LoVo (cell line): Measurements from ENCODE around the gene IL12RB1.
"Not testable (repeated sequence)": the region's sequence is repeated elsewhere in the genome, so short reads cannot be mapped to it uniquely, and the experiment has no call there.

Source experiments
- DNase-seq: peaks from one replicate; pipeline ENCODE4 v3.0.0-alpha.2; 2016; ENCODE audit warnings: low spot score

IL12RB1 gene

GRCh38 chr19:18045307-18046050, 41.3 kb downstream of the IL12RB1 start:
- DNase-seq = no peak

- peak; percentile 40 for DNase-seq
Observed at GRCh38 chr19:18044825-18045304, 41.9 kb downstream of the IL12RB1 start.

- no peak for DNase-seq
Observed at GRCh38 chr19:18043676-18044075, 43.1 kb downstream of the IL12RB1 start.

GRCh38 chr19:18041054-18041453, 45.7 kb downstream of the IL12RB1 start:
- no peak for DNase-seq

GRCh38 chr19:18032102-18032501, 54.6 kb downstream of the IL12RB1 start:
- not testable (repeated sequence) for DNase-seq

- not testable (repeated sequence) for DNase-seq
Observed at GRCh38 chr19:18031401-18031800, 55.3 kb downstream of the IL12RB1 start.

GRCh38 chr19:18029617-18030338, 57.0 kb downstream of the IL12RB1 start:
- DNase-seq = peak; percentile 88

GRCh38 chr19:18027151-18027550, 59.6 kb downstream of the IL12RB1 start:
- DNase-seq = no peak

GRCh38 chr19:18023622-18024251, 63.0 kb downstream of the IL12RB1 start:
- no peak for DNase-seq

GRCh38 chr19:18021121-18021755, 65.5 kb downstream of the IL12RB1 start:
- peak; percentile 75 for DNase-seq

- DNase-seq = no peak
Observed at GRCh38 chr19:18020212-18021085, 66.3 kb downstream of the IL12RB1 start.

- no peak for DNase-seq
Observed at GRCh38 chr19:18017275-18018083, 69.3 kb downstream of the IL12RB1 start.

GRCh38 chr19:18016209-18016910, 70.4 kb downstream of the IL12RB1 start:
- DNase-seq = no peak

GRCh38 chr19:18014197-18014596, 72.5 kb downstream of the IL12RB1 start:
- DNase-seq = no peak

- DNase-seq = no peak
Observed at GRCh38 chr19:18013210-18014111, 73.3 kb downstream of the IL12RB1 start.

- no peak for DNase-seq
Observed at GRCh38 chr19:18010149-18010548, 76.6 kb downstream of the IL12RB1 start.

- DNase-seq = no peak
Observed at GRCh38 chr19:18009412-18010066, 77.2 kb downstream of the IL12RB1 start.
